ENCODE measurements around the gene ANKRD12.
A peak's percentile ranks its signal among the peaks of the same experiment; 100 is the strongest.

The ANKRD12 gene

DNA sequence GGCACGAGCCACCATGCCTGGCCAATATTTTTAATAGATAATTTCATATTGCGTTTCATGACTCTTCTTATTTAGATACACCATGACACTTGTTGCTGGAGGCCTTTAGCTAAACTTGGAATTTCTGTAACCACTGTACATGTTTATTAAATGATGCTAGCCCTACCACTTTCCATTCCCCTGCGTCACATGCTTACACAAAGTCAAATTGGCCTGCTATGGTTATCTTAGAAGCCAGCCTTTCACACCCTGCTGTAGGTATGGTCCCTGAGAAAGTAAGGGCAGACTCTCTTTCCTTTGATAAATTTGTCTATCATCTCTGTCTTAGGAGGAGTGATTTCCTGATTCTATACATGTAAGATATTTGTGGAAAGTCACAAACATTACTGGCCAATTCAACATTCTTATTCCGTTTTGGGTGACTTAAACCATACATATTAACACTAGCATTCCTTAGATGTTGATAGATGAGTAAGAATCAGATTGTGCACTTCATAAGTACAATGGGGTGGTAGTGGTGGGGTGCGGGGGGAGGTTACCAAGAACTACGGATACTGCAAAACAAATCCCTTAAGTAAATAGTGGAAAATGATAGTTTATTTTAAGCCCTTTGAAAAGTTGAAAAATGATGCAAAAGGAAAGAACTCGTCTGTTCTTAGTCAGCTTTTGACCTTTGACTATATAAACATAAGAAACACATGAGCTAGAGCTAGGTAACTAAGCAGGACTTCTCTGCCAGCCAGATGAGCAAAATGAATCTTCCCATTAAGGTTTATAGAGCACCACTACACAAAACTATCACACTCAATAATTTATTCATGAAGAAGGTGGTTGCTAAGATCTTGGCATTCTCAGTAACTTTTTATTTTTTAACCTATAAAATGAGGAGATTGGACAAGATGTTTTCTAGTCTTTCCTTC, 42.0 kb upstream of the ANKRD12 start:
- Histone ChIP-seq H3K9me2 (replicated peaks; ENCODE audit: insufficient read depth, low read length) (no peaks in the 10 kb centered on the region), H3K36me3 (ENCODE audit: low read length) (no peaks in the 10 kb centered on the region), H4K20me1 (ENCODE audit: low read depth, low read length) (no peaks in the 10 kb centered on the region), H3K9me3 (ENCODE audit: insufficient read depth, low read length) (no peaks in the 10 kb centered on the region), H3F3A (ENCODE audit: insufficient read depth) (no peaks in the 10 kb centered on the region), H3K27me3 (ENCODE audit: low read length) (no peaks in the 10 kb centered on the region), H3K27ac (ENCODE audit: low read depth, low read length) (no peak overlapping the region), H3K4me3 (ENCODE audit: insufficient read depth, low read length, poor library complexity, severe bottlenecking) (no peak overlapping the region), H3K4me2 (ENCODE audit: low read depth, low read length, poor library complexity, severe bottlenecking) (peak overlapping the region; percentile 47), H3K79me2 (ENCODE audit: insufficient read depth, low read length) (no peaks in the 10 kb centered on the region), H3K9ac (ENCODE audit: low read length) (peak overlapping the region; percentile 21; the same call in 1 of the 2 replicates), H2AFZ (ENCODE audit: low read depth, low read length, severe bottlenecking) (peak overlapping the region; percentile 94)
- TF ChIP-seq EZH2phosphoT487 (conservative IDR thresholded peaks at IDR 0.05; ENCODE audit: low read length): no peak
- TF ChIP-seq, protein P1, sequence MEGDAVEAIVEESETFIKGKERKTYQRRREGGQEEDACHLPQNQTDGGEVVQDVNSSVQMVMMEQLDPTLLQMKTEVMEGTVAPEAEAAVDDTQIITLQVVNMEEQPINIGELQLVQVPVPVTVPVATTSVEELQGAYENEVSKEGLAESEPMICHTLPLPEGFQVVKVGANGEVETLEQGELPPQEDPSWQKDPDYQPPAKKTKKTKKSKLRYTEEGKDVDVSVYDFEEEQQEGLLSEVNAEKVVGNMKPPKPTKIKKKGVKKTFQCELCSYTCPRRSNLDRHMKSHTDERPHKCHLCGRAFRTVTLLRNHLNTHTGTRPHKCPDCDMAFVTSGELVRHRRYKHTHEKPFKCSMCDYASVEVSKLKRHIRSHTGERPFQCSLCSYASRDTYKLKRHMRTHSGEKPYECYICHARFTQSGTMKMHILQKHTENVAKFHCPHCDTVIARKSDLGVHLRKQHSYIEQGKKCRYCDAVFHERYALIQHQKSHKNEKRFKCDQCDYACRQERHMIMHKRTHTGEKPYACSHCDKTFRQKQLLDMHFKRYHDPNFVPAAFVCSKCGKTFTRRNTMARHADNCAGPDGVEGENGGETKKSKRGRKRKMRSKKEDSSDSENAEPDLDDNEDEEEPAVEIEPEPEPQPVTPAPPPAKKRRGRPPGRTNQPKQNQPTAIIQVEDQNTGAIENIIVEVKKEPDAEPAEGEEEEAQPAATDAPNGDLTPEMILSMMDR (IDR thresholded peaks at IDR 0.05; ENCODE audit: insufficient read depth, low read length, poor library complexity, severe bottlenecking): no peak

DNA sequence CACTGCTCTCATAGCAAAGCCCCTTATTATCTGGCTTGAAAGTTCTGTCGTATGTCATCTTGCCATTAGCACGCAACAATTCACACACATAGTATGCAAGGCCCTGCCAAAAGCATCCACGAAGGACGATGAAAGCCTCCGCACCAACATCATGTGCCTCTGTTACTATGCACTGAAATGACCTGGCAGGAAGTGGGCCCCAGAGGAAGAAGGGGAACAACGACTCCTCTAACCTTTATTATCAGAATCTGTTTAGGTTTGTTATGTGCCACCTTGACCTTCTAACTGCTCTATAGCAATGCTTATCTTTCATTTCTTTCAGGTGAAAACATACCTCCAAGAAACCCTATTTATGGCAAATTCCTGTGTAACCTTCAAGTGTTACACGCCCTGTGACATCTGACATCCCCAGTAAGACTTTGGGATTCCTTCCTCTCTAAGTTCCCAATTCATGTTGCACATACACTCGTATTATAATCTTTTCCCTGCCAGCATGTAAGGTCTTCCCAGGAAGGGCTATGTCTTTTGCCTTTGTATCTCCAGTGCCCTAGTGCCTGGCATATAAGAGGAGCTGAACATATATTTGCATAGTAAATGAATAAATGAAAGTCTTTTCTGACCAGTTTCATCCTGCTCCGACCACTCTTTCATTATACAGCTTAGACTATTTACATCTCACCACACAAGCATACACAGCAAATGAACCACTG, 41.1 kb upstream of the ANKRD12 start:
- H3K9me3 ChIP-seq (ENCODE audit: insufficient read depth, low read length): no peaks in the 10 kb centered on the region
- no peaks in the 10 kb centered on the region for H3K36me3 ChIP-seq (ENCODE audit: low read length)
- no peaks in the 10 kb centered on the region for H3K27me3 ChIP-seq (ENCODE audit: low read length)
- H3F3A ChIP-seq (ENCODE audit: insufficient read depth): no peaks in the 10 kb centered on the region
- H3K9me2 ChIP-seq (replicated peaks; ENCODE audit: insufficient read depth, low read length): no peaks in the 10 kb centered on the region
- peak overlapping the region; percentile 21; the same call in 1 of the 2 replicates for H3K9ac ChIP-seq (ENCODE audit: low read length)
- H3K27ac ChIP-seq (ENCODE audit: low read depth, low read length): 0 out of 2 replicates have a peak overlapping the region, but pooled peaks have one; percentile 12
- H3K79me2 ChIP-seq (ENCODE audit: insufficient read depth, low read length): no peaks in the 10 kb centered on the region
- TF ChIP-seq, protein P1 (IDR thresholded peaks at IDR 0.05; ENCODE audit: insufficient read depth, low read length, poor library complexity, severe bottlenecking): no peak
- no peak for TF ChIP-seq EZH2phosphoT487 (conservative IDR thresholded peaks at IDR 0.05; ENCODE audit: low read length)
- no peaks in the 10 kb centered on the region for H4K20me1 ChIP-seq (ENCODE audit: low read depth, low read length)
- peak overlapping the region; percentile 94 for H2AFZ ChIP-seq (ENCODE audit: low read depth, low read length, severe bottlenecking)
- H3K4me2 ChIP-seq (ENCODE audit: low read depth, low read length, poor library complexity, severe bottlenecking): peak overlapping the region; percentile 47
- H3K4me3 ChIP-seq (ENCODE audit: insufficient read depth, low read length, poor library complexity, severe bottlenecking): no peak overlapping the region

DNA sequence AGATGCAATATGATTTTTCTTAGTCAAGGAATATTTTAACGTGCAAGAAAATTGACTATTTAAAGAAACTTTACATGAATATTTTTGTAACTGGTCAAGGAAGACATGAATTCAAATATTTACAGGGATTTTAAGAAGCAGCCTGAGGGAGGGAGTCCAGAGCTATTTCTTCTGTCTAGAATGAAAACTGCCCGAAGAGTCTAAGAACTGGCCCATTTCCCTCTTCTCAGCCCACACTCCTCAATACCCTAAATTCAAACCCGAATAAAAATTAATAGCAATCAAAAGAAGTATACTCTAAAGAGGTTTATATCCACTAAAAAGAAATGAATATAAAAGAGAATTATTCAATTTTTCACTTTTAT, 40.6 kb upstream of the ANKRD12 start:
- H3K27ac ChIP-seq (ENCODE audit: low read depth, low read length): no peak overlapping the region
- H2AFZ ChIP-seq (ENCODE audit: low read depth, low read length, severe bottlenecking): peak overlapping the region; percentile 94
- no peaks in the 10 kb centered on the region for H4K20me1 ChIP-seq (ENCODE audit: low read depth, low read length)
- H3K9ac ChIP-seq (ENCODE audit: low read length): no peak overlapping the region
- TF ChIP-seq, protein P1 (IDR thresholded peaks at IDR 0.05; ENCODE audit: insufficient read depth, low read length, poor library complexity, severe bottlenecking): no peak
- no peak for TF ChIP-seq EZH2phosphoT487 (conservative IDR thresholded peaks at IDR 0.05; ENCODE audit: low read length)
- H3K9me3 ChIP-seq (ENCODE audit: insufficient read depth, low read length): no peaks in the 10 kb centered on the region
- no peaks in the 10 kb centered on the region for H3K9me2 ChIP-seq (replicated peaks; ENCODE audit: insufficient read depth, low read length)
- H3K36me3 ChIP-seq (ENCODE audit: low read length): no peaks in the 10 kb centered on the region
- H3K27me3 ChIP-seq (ENCODE audit: low read length): no peaks in the 10 kb centered on the region
- H3K79me2 ChIP-seq (ENCODE audit: insufficient read depth, low read length): no peaks in the 10 kb centered on the region
- H3F3A ChIP-seq (ENCODE audit: insufficient read depth): no peaks in the 10 kb centered on the region
- H3K4me2 ChIP-seq (ENCODE audit: low read depth, low read length, poor library complexity, severe bottlenecking): peak overlapping the region; percentile 47
- no peak overlapping the region for H3K4me3 ChIP-seq (ENCODE audit: insufficient read depth, low read length, poor library complexity, severe bottlenecking)
